ENCODE results near the gene DDX43.

The DDX43 gene

GRCh38 chr6:73409395-73409794, 14.8 kb downstream of the DDX43 start:
- no peak for DNase-seq (ENCODE audit: insufficient read length, low spot score)
- FAIRE-seq = no peak
- TF ChIP-seq CTCF (IDR thresholded peaks at IDR 0.05; ENCODE audit: insufficient read depth, missing control alignments) = no peak

DNA sequence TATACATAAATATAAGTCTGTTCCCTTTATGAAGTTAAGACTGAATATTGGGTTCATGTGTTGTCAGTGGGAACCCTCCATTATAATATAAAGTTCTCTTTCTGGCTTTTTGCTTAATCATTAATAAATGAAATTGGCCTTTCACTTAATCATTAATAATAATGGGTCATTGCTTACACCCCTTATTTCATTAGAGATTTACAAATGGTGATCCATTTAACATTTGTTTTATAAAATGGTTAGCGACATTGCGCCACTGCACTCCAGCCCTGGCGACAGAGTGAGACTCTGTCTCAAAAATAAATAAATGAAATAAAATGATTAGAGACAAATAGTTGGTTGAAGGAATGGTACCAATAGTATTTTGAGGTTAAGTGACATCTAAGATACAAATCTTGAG, 18.5 kb downstream of the DDX43 start:
- FAIRE-seq (no peak), DNase-seq (ENCODE audit: insufficient read length, low spot score) (no peak)
- TF ChIP-seq CTCF (IDR thresholded peaks at IDR 0.05; ENCODE audit: insufficient read depth, missing control alignments) = no peak

DNA sequence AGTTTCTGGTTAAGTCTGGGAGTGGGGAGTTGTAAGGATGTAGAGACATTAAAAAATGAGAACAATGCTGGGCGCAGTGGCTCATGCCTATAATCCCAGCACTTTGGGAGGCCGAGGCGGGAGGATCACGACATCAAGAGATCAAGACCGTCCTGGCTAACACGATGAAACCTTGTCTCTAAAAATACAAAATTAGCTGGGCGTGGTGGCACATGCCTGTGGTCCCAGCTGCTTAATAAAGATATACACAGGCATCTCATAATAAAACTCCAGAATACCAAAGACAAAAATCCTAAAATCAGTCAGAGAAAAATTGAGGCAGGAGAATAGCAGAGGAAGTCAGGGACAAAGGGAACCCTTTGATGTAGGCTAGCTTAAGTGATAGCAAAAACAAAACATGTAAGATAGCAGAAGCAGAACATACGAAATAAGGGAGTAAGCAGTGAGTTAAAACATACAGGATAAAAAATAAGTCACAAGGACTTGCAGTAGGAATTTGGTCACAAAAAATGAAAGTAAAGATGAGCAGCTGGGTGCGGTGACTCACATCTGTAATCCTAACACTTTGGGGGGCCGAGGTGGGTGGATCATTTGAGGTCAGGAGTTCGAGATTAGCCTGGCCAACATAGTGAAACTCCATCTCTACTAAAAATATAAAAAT, 23.6 kb downstream of the DDX43 start:
- FAIRE-seq (no peak), DNase-seq (ENCODE audit: insufficient read length, low spot score) (no peak)
- no peak for TF ChIP-seq CTCF (IDR thresholded peaks at IDR 0.05; ENCODE audit: insufficient read depth, missing control alignments)

- DNase-seq (ENCODE audit: insufficient read length, low spot score) = no peak
- no peak for FAIRE-seq
- no peak for TF ChIP-seq CTCF (IDR thresholded peaks at IDR 0.05; ENCODE audit: insufficient read depth, missing control alignments)
Measured at GRCh38 chr6:73421534-73421933, 26.9 kb downstream of the DDX43 start.

DNA sequence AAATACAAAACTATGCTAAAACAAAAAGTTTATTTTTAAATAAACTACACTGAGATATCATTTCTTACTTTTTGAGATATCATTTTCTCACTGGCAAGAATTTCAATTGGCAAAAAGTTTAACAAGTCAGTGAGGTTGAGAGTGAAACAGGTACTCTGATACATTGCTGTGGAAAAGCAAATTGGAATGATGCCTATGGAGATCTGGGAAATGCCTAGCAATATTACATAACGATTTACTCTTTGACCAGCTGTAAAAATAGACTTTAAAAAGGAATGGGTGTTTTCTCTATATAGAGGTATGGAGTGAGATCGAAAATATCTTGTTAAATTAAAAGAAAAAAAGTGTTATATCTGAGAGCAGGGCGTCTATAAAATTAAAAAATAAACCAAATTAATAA, 40.6 kb downstream of the DDX43 start:
- DNase-seq (ENCODE audit: insufficient read length, low spot score) = no peak
- no peak for TF ChIP-seq CTCF (IDR thresholded peaks at IDR 0.05; ENCODE audit: insufficient read depth, missing control alignments)
- no peak for FAIRE-seq

- no peak for TF ChIP-seq CTCF (IDR thresholded peaks at IDR 0.05; ENCODE audit: insufficient read depth, missing control alignments)
- DNase-seq (ENCODE audit: insufficient read length, low spot score) (no peak), FAIRE-seq (no peak)
Measured at GRCh38 chr6:73443555-73443954, 48.9 kb downstream of the DDX43 start.

GRCh38 chr6:73451223-73452106, 56.8 kb downstream of the DDX43 start:
- DNase-seq (ENCODE audit: insufficient read length, low spot score) = no peak
- FAIRE-seq = no peak
- TF ChIP-seq CTCF (IDR thresholded peaks at IDR 0.05; ENCODE audit: insufficient read depth, missing control alignments) = no peak

Data from D721Med (cell line).